Esophagus squamous epithelium (tissue), 4 donors: ENCODE results near the gene GPR34.

Source experiments
- CTCF ChIP-seq, 6 experiments: fragments of 450-650 bp in 4 of 6; fragments of 200-600 bp in 2 of 6; sonication (generic) in 2 of 6; IDR thresholded peaks; one replicate each; pipeline ENCODE4 v1.5.1; 2016 to 2019; ENCODE audit warnings: antibody characterized with exemption in 6 of 6, mild to moderate bottlenecking in 4 of 6, moderate library complexity in 4 of 6
- POLR2A ChIP-seq, 4 donors: fragments of 450-650 bp; IDR thresholded peaks; one replicate each; pipeline ENCODE4 v1.6.1; 2017; ENCODE audit warnings: antibody characterized with exemption in 4 of 4, mild to moderate bottlenecking in 4 of 4, moderate library complexity in 3 of 4

- TF ChIP-seq POLR2A (IDR thresholded peaks at IDR 0.05) (no peak), CTCF (IDR thresholded peaks at IDR 0.05) (no peak)
These were observed 33.4 kb downstream of the GPR34 start for GRCh38 chrX:41722214-41722613.
